Progenitor cell of endocrine pancreas (in vitro differentiated cells): Measurements from ENCODE around the gene GNAS-AS1. TPM values are rescaled to one million over a fixed set of nuclear protein-coding genes. Genes with fewer than 3 reads are reported as not detected.

Experiments used
- DNase-seq: peaks from one replicate; pipeline ENCODE4 v3.0.0; 2021; ENCODE audit warnings: low spot score; ENCODE audit not compliant: unreplicated experiment
- H3K27ac Mint-ChIP-seq: 2 replicates; pipeline ENCODE4 v1.8.0; 2021; ENCODE audit warnings: mild to moderate bottlenecking, moderate library complexity, mixed read lengths
- H3K27me3 Mint-ChIP-seq: 2 replicates; pipeline ENCODE4 v1.8.0; 2021; ENCODE audit warnings: mixed read lengths
- H3K36me3 Mint-ChIP-seq: 2 replicates; pipeline ENCODE4 v1.8.0; 2022; ENCODE audit warnings: mixed read lengths; ENCODE audit not compliant: insufficient read depth
- H3K4me1 Mint-ChIP-seq: 2 replicates; pipeline ENCODE4 v1.8.0; 2021; ENCODE audit warnings: low read depth, mixed read lengths
- H3K4me3 Mint-ChIP-seq: 2 replicates; pipeline ENCODE4 v1.8.0; 2021; ENCODE audit warnings: low read depth, mild to moderate bottlenecking, moderate library complexity, mixed read lengths
- H3K9me3 Mint-ChIP-seq: 2 replicates; pipeline ENCODE4 v1.8.0; 2021; ENCODE audit warnings: low read depth, mixed read lengths
- total RNA-seq: library from RNA; stranded (reverse); gene quantifications from 2 replicates; pipeline ENCODE4 v1.2.1, GENCODE V29; 2021
- TF ChIP-seq, protein P1 (sequence below): fragments of 200-600 bp; sonication (generic); IDR thresholded peaks from one replicate; pipeline ENCODE4 v1.5.0; 2021; ENCODE audit warnings: antibody characterized with exemption, mild to moderate bottlenecking; ENCODE audit not compliant: unreplicated experiment

GNAS-AS1 gene
- total RNA-seq, 1 donor from 2014 or later, result 4.3 TPM

DNA sequence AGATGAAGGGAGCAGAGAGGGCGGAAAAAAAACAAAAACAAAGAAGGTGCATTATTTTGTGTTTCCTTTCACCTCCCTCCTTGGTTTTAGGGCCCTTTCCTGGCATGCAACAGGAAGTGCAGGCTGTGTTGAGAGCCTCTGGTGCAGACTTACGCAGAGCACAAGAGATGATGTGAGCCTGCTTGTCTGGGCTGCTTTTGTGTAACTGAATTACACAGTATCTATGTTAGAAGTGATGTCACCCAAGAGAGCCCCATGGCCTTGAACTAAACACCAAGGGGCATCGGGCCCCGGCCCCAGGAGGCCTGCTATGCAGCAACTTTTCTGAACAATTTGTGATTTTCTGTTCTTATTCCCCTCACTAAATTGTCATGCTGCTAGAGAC, 27.3 kb upstream of the GNAS-AS1 start:
- no peak overlapping the region for H3K27ac Mint-ChIP-seq
- H3K27me3 Mint-ChIP-seq, result peaks cover 13% of the 10 kb centered on the region
- no peaks in the 10 kb centered on the region for H3K9me3 Mint-ChIP-seq
- peaks cover 32% of the 10 kb centered on the region for H3K4me1 Mint-ChIP-seq
- no peak overlapping the region for H3K4me3 Mint-ChIP-seq
- peaks cover 2% of the 10 kb centered on the region for H3K36me3 Mint-ChIP-seq
- DNase-seq, result no peak
- TF ChIP-seq, protein P1, sequence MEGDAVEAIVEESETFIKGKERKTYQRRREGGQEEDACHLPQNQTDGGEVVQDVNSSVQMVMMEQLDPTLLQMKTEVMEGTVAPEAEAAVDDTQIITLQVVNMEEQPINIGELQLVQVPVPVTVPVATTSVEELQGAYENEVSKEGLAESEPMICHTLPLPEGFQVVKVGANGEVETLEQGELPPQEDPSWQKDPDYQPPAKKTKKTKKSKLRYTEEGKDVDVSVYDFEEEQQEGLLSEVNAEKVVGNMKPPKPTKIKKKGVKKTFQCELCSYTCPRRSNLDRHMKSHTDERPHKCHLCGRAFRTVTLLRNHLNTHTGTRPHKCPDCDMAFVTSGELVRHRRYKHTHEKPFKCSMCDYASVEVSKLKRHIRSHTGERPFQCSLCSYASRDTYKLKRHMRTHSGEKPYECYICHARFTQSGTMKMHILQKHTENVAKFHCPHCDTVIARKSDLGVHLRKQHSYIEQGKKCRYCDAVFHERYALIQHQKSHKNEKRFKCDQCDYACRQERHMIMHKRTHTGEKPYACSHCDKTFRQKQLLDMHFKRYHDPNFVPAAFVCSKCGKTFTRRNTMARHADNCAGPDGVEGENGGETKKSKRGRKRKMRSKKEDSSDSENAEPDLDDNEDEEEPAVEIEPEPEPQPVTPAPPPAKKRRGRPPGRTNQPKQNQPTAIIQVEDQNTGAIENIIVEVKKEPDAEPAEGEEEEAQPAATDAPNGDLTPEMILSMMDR, result no peak

DNA sequence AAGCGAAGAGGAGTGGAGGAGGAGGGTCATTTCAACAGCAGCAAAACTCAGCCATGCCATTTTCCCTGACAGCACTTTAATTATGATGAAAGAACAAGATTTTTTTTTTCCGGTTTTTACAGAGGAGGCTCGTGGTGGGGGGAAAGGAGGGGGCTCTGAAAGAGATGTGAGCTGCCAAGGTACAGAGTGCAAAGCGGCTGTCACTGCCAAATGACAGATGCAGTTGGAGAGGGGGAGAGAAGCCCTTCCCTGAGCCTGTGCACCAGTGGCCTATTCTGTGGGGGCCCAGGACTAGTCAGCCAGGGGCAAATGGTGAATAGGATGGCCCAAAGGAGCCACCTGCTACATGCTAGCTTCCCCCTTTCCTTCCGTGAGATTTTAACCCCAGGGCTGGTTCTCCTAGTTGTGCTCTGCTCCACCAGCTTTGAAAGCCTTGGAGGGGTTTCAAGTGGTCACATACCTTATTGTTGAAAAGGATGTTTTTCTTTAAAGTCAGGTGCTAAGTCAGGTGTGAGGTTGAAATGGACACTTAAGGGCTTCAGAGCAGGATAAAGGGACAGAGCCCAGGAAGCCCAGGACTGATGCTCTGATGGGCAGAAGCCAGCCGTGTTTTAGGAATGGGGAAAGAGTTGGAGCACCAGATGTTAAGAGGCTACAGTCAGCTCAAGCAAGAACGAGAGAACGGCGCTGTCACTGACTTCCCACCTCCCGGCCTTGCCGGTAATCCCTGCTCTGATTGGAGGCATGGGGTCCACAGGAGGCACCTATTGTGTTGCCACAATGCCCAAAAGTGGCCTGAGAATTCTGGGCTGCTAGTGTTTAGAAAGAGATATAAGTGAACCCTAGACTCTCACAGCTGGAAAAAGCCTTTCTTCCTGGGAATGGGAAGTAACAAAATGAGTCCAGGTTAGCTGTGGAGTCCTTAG, 26.6 kb upstream of the GNAS-AS1 start:
- peak overlapping the region; percentile 35 for H3K27ac Mint-ChIP-seq
- H3K36me3 Mint-ChIP-seq, result peaks cover 2% of the 10 kb centered on the region
- H3K4me3 Mint-ChIP-seq, result no peak overlapping the region
- no peaks in the 10 kb centered on the region for H3K9me3 Mint-ChIP-seq
- H3K27me3 Mint-ChIP-seq, result peaks cover 13% of the 10 kb centered on the region
- H3K4me1 Mint-ChIP-seq, result peaks cover 28% of the 10 kb centered on the region
- no peak for DNase-seq
- TF ChIP-seq, protein P1, result no peak

DNA sequence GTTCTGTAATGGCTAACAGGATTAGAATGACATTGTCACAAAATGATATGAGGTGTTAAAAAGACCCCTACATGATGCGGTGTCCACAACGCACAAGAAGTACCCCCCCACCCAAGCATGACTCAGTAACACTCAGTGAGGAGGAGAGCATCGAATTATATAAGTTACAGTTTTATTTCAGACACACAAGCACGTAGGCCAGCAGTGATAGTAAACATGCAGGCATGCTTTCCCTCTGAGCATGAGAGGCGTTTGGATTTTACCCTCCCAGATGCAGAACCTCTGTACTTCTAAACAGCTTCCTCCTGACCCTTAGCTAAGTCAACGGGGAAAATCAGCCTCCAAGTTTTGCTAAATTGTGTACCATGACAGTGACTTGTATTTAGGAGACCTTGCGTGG, 25.7 kb upstream of the GNAS-AS1 start:
- peaks cover 2% of the 10 kb centered on the region for H3K36me3 Mint-ChIP-seq
- H3K27ac Mint-ChIP-seq, result peak overlapping the region; percentile 35

DNA sequence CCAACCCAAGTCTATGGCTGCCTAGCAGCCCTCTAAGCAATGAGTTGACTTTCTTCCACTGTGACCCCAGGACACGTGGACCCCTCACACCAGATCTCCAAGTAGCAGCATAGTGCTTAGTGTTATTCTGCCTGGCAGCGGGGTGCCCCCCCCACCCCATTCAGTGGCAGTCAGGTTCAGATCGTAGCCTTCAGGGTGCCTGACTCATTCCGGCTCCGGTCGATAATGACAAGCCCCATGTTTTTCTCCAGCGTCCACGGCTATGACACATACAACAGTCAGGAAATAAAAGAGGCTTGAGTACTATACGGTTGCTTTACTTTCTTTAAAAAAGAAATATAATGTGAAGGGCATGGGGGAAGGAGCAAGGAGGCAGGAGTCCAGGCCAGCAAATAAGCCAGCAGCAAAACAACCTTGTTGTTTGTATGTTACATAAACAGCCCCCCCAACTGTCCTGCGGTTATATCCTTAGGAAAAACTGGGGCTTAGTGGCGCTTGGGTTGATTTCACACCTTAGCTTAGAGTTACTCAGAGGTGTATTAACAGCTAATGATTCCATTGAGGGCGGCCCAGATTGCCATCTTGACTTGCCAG, 24.9 kb upstream of the GNAS-AS1 start:
- H3K9me3 Mint-ChIP-seq, result no peaks in the 10 kb centered on the region
- no peak for DNase-seq
- no peak overlapping the region for H3K27ac Mint-ChIP-seq
- H3K4me1 Mint-ChIP-seq, result peaks cover 27% of the 10 kb centered on the region
- peaks cover 13% of the 10 kb centered on the region for H3K27me3 Mint-ChIP-seq
- H3K4me3 Mint-ChIP-seq, result no peak overlapping the region
- TF ChIP-seq, protein P1, result no peak
- peaks cover under 1% of the 10 kb centered on the region for H3K36me3 Mint-ChIP-seq

More for the DNA sequence above, 25.7 kb upstream of the GNAS-AS1 start:
- Mint-ChIP-seq H3K4me3 (no peak overlapping the region), H3K4me1 (peaks cover 28% of the 10 kb centered on the region), H3K27me3 (peaks cover 13% of the 10 kb centered on the region), H3K9me3 (no peaks in the 10 kb centered on the region)
- TF ChIP-seq, protein P1, result no peak
- no peak for DNase-seq

DNA sequence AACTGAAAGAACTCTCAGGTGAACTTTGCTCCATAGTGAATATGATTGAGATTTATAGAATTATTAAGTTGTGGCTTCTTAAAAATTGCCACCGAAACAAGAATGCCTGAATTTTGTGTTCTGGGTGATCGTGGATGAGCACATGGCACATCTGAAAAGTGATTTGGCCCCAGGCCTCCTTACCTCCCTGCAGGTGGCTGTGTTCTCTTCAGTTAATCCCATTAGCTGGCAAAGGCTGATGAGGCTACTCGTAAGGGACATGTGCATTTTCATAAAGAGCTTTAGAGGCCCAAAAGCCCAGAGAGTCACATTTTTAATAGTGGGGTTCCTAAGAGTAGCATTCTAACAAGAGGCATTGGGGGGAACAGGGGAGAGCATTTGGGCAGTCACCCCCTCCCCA, 24.4 kb upstream of the GNAS-AS1 start:
- DNase-seq, result no peak
- Mint-ChIP-seq H3K27ac (no peak overlapping the region), H3K4me1 (peaks cover 24% of the 10 kb centered on the region), H3K36me3 (no peaks in the 10 kb centered on the region), H3K9me3 (no peaks in the 10 kb centered on the region), H3K27me3 (peaks cover 13% of the 10 kb centered on the region), H3K4me3 (no peak overlapping the region)
- TF ChIP-seq, protein P1, result no peak
